GM12873 (cell line): ENCODE measurements around the gene MYO1F.

Experiments
- CTCF ChIP-seq: IDR thresholded peaks from 2 replicates; pipeline ENCODE4 v1.5.1; 2012; ENCODE audit warnings: low read depth, mild to moderate bottlenecking, moderate library complexity, low read length, control low read depth; ENCODE audit not compliant: insufficient read depth; ENCODE audit errors: missing control alignments

Gene MYO1F

GRCh38 chr19:8573316-8573715 lies 3.9 kb downstream of the MYO1F start:
- no peak for TF ChIP-seq CTCF

- no peak for TF ChIP-seq CTCF
Observed at GRCh38 chr19:8571006-8571411, 6.2 kb downstream of the MYO1F start.

- TF ChIP-seq CTCF = no peak
Observed at GRCh38 chr19:8569066-8569771, 8.0 kb downstream of the MYO1F start.

- no peak for TF ChIP-seq CTCF
Observed at GRCh38 chr19:8567522-8568172, 9.6 kb downstream of the MYO1F start.

GRCh38 chr19:8566855-8567254 lies 10.4 kb downstream of the MYO1F start:
- no peak for TF ChIP-seq CTCF

- TF ChIP-seq CTCF = no peak
Observed at GRCh38 chr19:8561075-8561764, 16.0 kb downstream of the MYO1F start.

GRCh38 chr19:8558325-8558724 lies 18.9 kb downstream of the MYO1F start:
- TF ChIP-seq CTCF = no peak
